Activated naive CD4-positive, alpha-beta T cell treated with anti-CD3 and anti-CD28 coated beads, Interleukin-2, amount 50 U/mL, for 72 hours (primary cell): Measurements from ENCODE around the gene HSPA9. TPM values are rescaled to one million over a fixed set of nuclear protein-coding genes. Genes with fewer than 3 reads are reported as not detected.

ENCODE experiments used
- ATAC-seq, 2 donors: fragments of 150-1000 bp; cut with Tn5 transposase; 2 replicates each; pipeline ENCODE4 v1.10.0; 2021; ENCODE audit warnings: mild to moderate bottlenecking in 2 of 2, moderate library complexity in 2 of 2
- DNase-seq, 2 donors: peaks; one replicate each; pipeline ENCODE4 v3.0.0; 2021 to 2022; ENCODE audit warnings: low spot score in 2 of 2
- H3K27ac Mint-ChIP-seq, 2 donors: one replicate each; pipeline ENCODE4 v1.8.0; 2022; ENCODE audit warnings: mild to moderate bottlenecking in 2 of 2, mixed read lengths in 2 of 2
- H3K36me3 Mint-ChIP-seq, 2 donors: one replicate each; pipeline ENCODE4 v1.8.0; 2022; ENCODE audit warnings: mixed read lengths in 2 of 2
- H3K9me3 Mint-ChIP-seq, 2 donors: one replicate each; pipeline ENCODE4 v1.8.0; 2022; ENCODE audit warnings: mixed read lengths in 2 of 2
- total RNA-seq, 2 donors: library from RNA; stranded (reverse); gene quantifications; one replicate each; pipeline ENCODE4 v1.2.3, GENCODE V29; 2022

Gene HSPA9
- total RNA-seq, 2 donors from 2014 or later: 346 to 393 TPM

GRCh38 chr5:138600446-138600845 lies 25.2 kb upstream of the HSPA9 start:
- Mint-ChIP-seq H3K9me3 (no peaks in the 10 kb centered on the region), H3K27ac (no peak overlapping the region), H3K36me3 (no peaks in the 10 kb centered on the region)
- DNase-seq (no peak), ATAC-seq (no peak)

DNA sequence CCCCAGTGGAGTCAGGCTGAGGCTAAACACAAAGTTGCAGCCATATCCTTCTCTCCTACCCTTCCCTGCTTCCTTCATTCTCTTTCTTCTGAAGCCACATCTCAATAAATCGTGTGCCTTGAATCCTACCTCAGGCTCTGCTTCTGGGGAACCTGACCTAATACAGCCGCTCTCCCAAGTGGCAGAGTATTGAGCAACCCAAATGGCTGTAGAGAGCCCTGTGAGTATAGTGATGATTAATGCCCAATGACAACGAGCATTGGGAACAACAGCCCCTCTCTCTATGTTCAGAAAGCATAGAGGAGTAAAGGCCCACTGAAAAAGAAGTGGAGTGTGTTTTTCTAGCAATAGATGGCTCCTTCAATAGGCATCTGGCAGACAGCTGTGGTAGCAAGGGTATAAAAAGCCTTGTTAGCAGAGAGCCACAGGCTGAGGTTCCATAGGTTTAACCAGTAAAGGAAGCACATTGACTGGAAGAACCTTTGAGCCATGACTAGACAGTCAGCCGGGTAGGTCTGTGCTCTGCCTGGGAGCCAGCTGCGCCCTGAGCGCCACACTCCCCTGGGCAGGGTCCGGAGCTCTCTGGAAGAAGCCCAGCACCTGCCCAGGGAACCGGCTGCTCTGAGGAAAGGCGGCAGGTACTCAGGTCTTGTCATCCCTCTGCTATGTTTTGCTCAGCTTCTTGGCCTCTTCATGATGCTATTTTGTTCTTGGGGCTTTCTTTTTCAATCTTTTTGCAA lies 22.6 kb upstream of the HSPA9 start:
- DNase-seq (no peak), ATAC-seq (no peak)
- Mint-ChIP-seq H3K9me3 (no peaks in the 10 kb centered on the region), H3K27ac (peak overlapping the region in 1 of 2 donors; percentile 58), H3K36me3 (no peaks in the 10 kb centered on the region)

- ATAC-seq: no peak
- H3K36me3 Mint-ChIP-seq: no peaks in the 10 kb centered on the region
- H3K27ac Mint-ChIP-seq: no peak overlapping the region
- DNase-seq: no peak
- no peaks in the 10 kb centered on the region for H3K9me3 Mint-ChIP-seq
These were observed 21.1 kb upstream of the HSPA9 start for GRCh38 chr5:138596105-138596881.

DNA sequence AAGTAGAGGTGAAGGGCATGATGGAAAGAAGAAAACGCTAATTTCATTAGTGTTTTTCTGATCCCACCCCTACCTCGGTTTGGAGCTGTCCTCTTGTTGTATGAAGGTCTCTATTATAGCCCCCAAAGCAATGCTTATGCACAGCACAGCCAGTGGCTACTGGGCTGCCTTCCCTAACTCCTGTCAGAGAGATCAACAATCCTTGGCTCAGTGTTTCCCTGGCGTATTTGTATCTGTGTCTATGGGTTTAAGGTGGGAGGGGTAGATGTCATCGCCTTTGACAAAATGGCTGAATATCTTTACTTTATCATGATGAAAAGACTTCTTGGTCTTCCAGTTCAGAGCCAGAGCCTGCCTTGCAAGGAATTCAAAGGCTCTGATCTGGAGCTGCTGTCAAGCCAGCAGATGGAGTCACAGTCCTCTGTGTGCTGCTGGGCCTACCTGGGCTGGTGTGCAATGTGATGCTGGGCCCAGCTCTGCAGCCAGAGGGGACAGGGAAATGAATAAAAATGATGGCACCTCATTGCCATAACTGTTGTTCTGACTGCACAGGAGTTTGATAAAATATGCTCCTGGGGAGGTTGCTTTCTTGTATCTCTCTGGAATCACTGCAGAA lies 20.1 kb upstream of the HSPA9 start:
- H3K9me3 Mint-ChIP-seq: no peaks in the 10 kb centered on the region
- no peaks in the 10 kb centered on the region for H3K36me3 Mint-ChIP-seq
- H3K27ac Mint-ChIP-seq: no peak overlapping the region
- ATAC-seq (no peak), DNase-seq (no peak)

GRCh38 chr5:138594305-138595058 lies 19.3 kb upstream of the HSPA9 start:
- no peaks in the 10 kb centered on the region for H3K36me3 Mint-ChIP-seq
- DNase-seq: no peak
- no peaks in the 10 kb centered on the region for H3K9me3 Mint-ChIP-seq
- no peak overlapping the region for H3K27ac Mint-ChIP-seq
- no peak for ATAC-seq

GRCh38 chr5:138588013-138588788 lies 13.0 kb upstream of the HSPA9 start:
- ATAC-seq (no peak), DNase-seq (no peak)
- H3K36me3 Mint-ChIP-seq: no peaks in the 10 kb centered on the region
- no peaks in the 10 kb centered on the region for H3K9me3 Mint-ChIP-seq
- no peak overlapping the region for H3K27ac Mint-ChIP-seq

DNA sequence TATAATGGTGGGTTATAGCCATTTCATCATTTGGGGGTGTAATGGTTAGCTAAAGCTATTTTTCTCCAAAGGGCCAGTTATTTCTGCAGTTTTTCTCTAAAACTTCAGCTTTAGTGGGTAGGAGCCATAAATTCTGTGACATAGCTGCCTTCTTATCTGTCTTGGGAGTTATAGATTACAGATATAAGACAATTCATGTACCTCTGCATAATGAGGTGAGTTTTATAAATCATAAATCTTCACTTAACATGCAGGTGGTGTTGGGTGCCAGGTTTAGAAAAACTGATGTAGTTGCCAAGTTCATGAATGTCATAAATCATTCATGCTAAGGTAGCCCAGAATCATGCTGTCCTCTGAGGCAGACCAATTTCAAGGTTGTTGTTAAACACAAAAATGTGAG lies 10.0 kb upstream of the HSPA9 start:
- Mint-ChIP-seq H3K36me3 (no peaks in the 10 kb centered on the region), H3K9me3 (no peaks in the 10 kb centered on the region), H3K27ac (no peak overlapping the region)
- DNase-seq: no peak
- ATAC-seq: no peak

DNA sequence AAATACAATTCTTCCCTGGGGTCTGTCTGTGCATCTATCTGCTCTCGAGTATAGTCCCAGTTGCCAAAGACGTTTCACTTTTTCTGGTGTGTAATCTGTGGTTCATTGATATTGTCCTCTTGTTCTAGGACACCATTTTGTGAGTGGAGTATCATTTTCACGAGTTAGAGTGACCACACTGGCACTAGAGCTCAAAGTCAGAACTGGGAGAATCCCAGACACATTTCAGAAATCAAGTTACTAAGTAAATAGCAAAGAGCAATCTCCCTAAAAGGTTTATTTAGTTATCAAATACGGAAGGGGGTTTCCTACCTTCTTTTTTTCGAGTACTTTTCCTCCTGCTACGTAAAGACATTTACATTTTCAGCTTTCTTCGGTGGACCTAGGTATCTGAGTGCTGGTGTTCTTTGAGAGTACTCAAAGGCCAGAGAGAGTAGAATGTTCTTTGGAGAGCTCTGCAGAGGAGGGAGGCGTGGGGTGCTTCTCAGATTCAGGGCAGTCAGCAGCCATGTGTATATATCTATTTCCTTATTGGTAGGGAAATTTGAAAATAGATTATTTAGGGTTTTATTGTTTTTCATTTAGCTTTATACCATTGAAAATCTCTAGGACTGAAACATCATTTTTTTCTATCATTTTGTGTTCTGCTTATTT lies 8.9 kb upstream of the HSPA9 start:
- Mint-ChIP-seq H3K9me3 (no peaks in the 10 kb centered on the region), H3K36me3 (no peaks in the 10 kb centered on the region)
- no peak for ATAC-seq

DNA sequence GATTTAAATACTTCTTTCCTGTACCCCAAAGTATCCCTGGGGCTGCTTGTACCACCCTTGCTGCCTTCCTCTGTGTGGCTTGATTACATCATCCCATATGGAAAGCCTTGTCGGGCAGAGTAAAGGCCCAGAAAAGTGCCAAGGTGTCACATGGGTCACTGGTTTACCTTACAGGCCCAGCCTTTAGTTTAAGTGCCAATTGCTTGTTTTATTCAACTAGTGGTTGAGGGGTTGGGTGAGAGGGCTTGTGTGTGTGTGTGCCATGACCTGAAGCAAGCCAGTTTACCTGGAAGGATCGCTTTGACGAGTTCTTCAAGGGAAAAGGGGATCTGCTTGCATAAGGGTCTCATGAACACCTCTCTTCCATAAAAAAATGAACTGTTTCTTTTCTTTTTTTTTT lies 7.8 kb upstream of the HSPA9 start:
- DNase-seq: no peak
- no peaks in the 10 kb centered on the region for H3K36me3 Mint-ChIP-seq
- ATAC-seq: no peak
- no peaks in the 10 kb centered on the region for H3K9me3 Mint-ChIP-seq
- H3K27ac Mint-ChIP-seq: no peak overlapping the region

More for the DNA sequence above, 8.9 kb upstream of the HSPA9 start:
- no peak for DNase-seq
- no peak overlapping the region for H3K27ac Mint-ChIP-seq

GRCh38 chr5:138580777-138581176 lies 5.6 kb upstream of the HSPA9 start:
- no peak overlapping the region for H3K27ac Mint-ChIP-seq
- peaks cover 4 to 10% of the 10 kb centered on the region in 2 donors for H3K36me3 Mint-ChIP-seq
- no peak for ATAC-seq
- H3K9me3 Mint-ChIP-seq: peaks cover 0 to 2% of the 10 kb centered on the region in 2 donors
- no peak for DNase-seq

DNA sequence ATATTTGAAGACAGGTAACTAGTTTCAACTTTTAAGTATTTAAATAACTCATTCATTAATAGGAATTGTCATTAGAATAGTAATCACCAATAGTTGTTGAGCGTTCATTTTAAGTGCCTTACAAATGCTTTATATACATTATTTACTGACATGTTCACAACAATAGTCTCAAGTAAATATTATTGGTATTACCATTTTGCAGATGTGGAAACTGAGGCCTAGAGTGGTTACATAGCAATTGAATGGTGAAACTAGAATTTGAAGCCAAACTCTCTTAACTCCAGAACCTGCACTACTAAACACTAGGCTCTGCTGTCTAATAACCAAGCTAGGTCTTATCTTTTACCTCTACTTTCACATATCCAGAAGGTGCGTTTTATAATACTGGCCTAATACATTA lies 4.8 kb upstream of the HSPA9 start:
- ATAC-seq (no peak), DNase-seq (no peak)
- H3K36me3 Mint-ChIP-seq: peaks cover 7 to 14% of the 10 kb centered on the region in 2 donors
- peaks cover 0 to 4% of the 10 kb centered on the region in 2 donors for H3K9me3 Mint-ChIP-seq
- H3K27ac Mint-ChIP-seq: no peak overlapping the region

DNA sequence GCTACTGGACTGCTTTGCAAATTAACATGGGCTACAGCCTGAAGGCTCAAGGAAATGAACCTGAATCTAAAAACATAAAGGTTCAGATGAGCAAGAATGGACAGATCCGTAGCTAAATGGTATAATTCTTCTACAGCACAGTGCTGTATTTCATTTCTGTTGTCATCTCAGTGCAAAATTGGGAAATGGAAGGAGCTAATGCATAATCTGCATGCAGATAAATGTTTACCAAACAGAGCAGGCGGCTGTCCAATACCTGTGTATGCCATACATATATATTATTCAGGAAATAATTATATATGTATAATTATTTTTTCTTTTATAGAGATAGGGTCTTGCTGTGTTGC lies 4.3 kb upstream of the HSPA9 start:
- ATAC-seq: no peak
- Mint-ChIP-seq H3K36me3 (peaks cover 12 to 19% of the 10 kb centered on the region in 2 donors), H3K27ac (no peak overlapping the region), H3K9me3 (peaks cover 0 to 4% of the 10 kb centered on the region in 2 donors)
- no peak for DNase-seq

DNA sequence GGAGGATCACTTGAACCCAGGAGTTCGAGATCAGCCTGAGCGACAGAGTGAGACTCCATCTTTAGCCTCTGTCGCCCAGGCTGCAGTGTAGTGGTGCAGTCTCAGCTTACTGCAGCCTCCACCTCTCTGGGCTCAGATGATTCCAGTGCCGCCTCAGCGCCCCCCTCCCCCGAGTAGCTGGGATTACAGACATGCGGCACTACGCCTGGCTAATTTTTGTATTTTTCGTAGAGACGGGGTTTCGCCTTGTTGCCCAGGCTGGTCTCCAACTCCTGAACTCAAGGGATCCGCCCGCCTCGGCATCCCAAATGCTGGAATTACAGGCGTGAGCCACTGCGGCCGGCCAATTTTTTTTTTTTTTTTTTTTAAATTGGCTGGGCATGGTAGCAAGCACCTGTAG lies 2.3 kb upstream of the HSPA9 start:
- peaks cover 19 to 36% of the 10 kb centered on the region in 2 donors for H3K36me3 Mint-ChIP-seq
- DNase-seq (no peak), ATAC-seq (no peak)
- H3K9me3 Mint-ChIP-seq: peaks cover 0 to 4% of the 10 kb centered on the region in 2 donors
- H3K27ac Mint-ChIP-seq: peak overlapping the region in 1 of 2 donors; percentile 99

- peak; percentile 11 to 43 for ATAC-seq
- Mint-ChIP-seq H3K9me3 (peaks cover 0 to 4% of the 10 kb centered on the region in 2 donors), H3K27ac (peak overlapping the region; percentile 99 to 100), H3K36me3 (peaks cover 30 to 52% of the 10 kb centered on the region in 2 donors)
- no peak for DNase-seq
These were observed 432 bp downstream of the HSPA9 start for GRCh38 chr5:138574744-138575193.

- no peak for DNase-seq
- H3K36me3 Mint-ChIP-seq: peaks cover 31 to 54% of the 10 kb centered on the region in 2 donors
- no peak for ATAC-seq
- peaks cover 0 to 4% of the 10 kb centered on the region in 2 donors for H3K9me3 Mint-ChIP-seq
- peak overlapping the region; percentile 99 to 100 for H3K27ac Mint-ChIP-seq
These were observed 1.1 kb downstream of the HSPA9 start for GRCh38 chr5:138573949-138574670.
